Neutrophil (primary cell): Measurements from ENCODE around the gene SH2D1B.

Source experiments
- H3K27ac ChIP-seq: fragments of 200-600 bp; sonication (generic); 2 replicates; pipeline ENCODE4 v1.5.1; 2016; ENCODE audit warnings: mild to moderate bottlenecking, moderate library complexity
- H3K27me3 ChIP-seq: fragments of 200-600 bp; sonication (generic); 2 replicates; pipeline ENCODE4 v1.6.0; 2016; ENCODE audit warnings: mild to moderate bottlenecking
- H3K36me3 ChIP-seq: fragments of 200-600 bp; sonication (generic); 2 replicates; pipeline ENCODE4 v1.5.1; 2017
- H3K4me1 ChIP-seq, 2 experiments: fragments of 200-600 bp in 1 of 2; sonication (generic) in 1 of 2; 1 replicate in 1 of 2; 2 replicates in 1 of 2; pipeline versions ENCODE4 v1.5.1 to v1.6.1; 2013 to 2016; ENCODE audit warnings: low read depth in 1 of 2, low read length in 1 of 2, mild to moderate bottlenecking in 1 of 2, moderate library complexity in 1 of 2; ENCODE audit not compliant: control insufficient read depth in 1 of 2, insufficient read depth in 1 of 2
- H3K4me3 ChIP-seq, 2 experiments: fragments of 200-600 bp in 1 of 2; sonication (generic) in 1 of 2; 1 replicate in 1 of 2; 2 replicates in 1 of 2; pipeline ENCODE4 v1.5.1; 2013 to 2016; ENCODE audit warnings: low read depth in 1 of 2, low read length in 1 of 2, mild to moderate bottlenecking in 1 of 2, moderate library complexity in 1 of 2
- H3K9me3 ChIP-seq: fragments of 200-600 bp; sonication (generic); 2 replicates; pipeline ENCODE4 v1.5.1; 2016
- CTCF ChIP-seq: fragments of 200-600 bp; sonication (generic); IDR thresholded peaks from 2 replicates; pipeline ENCODE4 v1.5.1; 2016; ENCODE audit warnings: antibody characterized with exemption

The SH2D1B gene

GRCh38 chr1:162361349-162361748 lies 50.6 kb downstream of the SH2D1B start:
- H3K27ac ChIP-seq, result no peak overlapping the region
- H3K27me3 ChIP-seq, result no peaks in the 10 kb centered on the region
- TF ChIP-seq CTCF, result no peak
- no peaks in the 10 kb centered on the region for H3K9me3 ChIP-seq
- H3K4me1 ChIP-seq, result no peaks in the 10 kb centered on the region
- H3K4me3 ChIP-seq, result no peak overlapping the region
- H3K36me3 ChIP-seq, result peaks cover 66% of the 10 kb centered on the region

GRCh38 chr1:162360874-162361260 lies 51.1 kb downstream of the SH2D1B start:
- H3K27me3 ChIP-seq, result no peaks in the 10 kb centered on the region
- H3K36me3 ChIP-seq, result peaks cover 65% of the 10 kb centered on the region
- H3K4me1 ChIP-seq, result no peaks in the 10 kb centered on the region
- H3K4me3 ChIP-seq, result no peak overlapping the region
- TF ChIP-seq CTCF, result no peak
- no peak overlapping the region for H3K27ac ChIP-seq
- H3K9me3 ChIP-seq, result no peaks in the 10 kb centered on the region

GRCh38 chr1:162360237-162360873 lies 51.6 kb downstream of the SH2D1B start:
- H3K4me1 ChIP-seq, result no peaks in the 10 kb centered on the region
- peaks cover 66% of the 10 kb centered on the region for H3K36me3 ChIP-seq
- no peak for TF ChIP-seq CTCF
- H3K27ac ChIP-seq, result no peak overlapping the region
- no peaks in the 10 kb centered on the region for H3K9me3 ChIP-seq
- H3K27me3 ChIP-seq, result no peaks in the 10 kb centered on the region
- no peak overlapping the region for H3K4me3 ChIP-seq

GRCh38 chr1:162359523-162360236 lies 52.3 kb downstream of the SH2D1B start:
- H3K27me3 ChIP-seq, result no peaks in the 10 kb centered on the region
- no peak overlapping the region for H3K4me3 ChIP-seq
- H3K9me3 ChIP-seq, result no peaks in the 10 kb centered on the region
- H3K36me3 ChIP-seq, result peaks cover 64% of the 10 kb centered on the region
- H3K27ac ChIP-seq, result no peak overlapping the region
- no peaks in the 10 kb centered on the region for H3K4me1 ChIP-seq
- no peak for TF ChIP-seq CTCF

GRCh38 chr1:162358928-162359327 lies 53.0 kb downstream of the SH2D1B start:
- no peak overlapping the region for H3K4me3 ChIP-seq
- no peaks in the 10 kb centered on the region for H3K9me3 ChIP-seq
- H3K36me3 ChIP-seq, result peaks cover 60% of the 10 kb centered on the region
- TF ChIP-seq CTCF, result no peak
- no peak overlapping the region for H3K27ac ChIP-seq
- no peaks in the 10 kb centered on the region for H3K27me3 ChIP-seq
- no peaks in the 10 kb centered on the region for H3K4me1 ChIP-seq
